Measurements from ENCODE around the gene EYA3. TPM values are rescaled to one million over a fixed set of nuclear protein-coding genes. Genes with fewer than 3 reads are reported as not detected.

Gene EYA3
- total RNA-seq, 1 experiment from 2014 or later, result 29.4 TPM

GRCh38 chr1:28088168-28088961 lies at the start of gene EYA3 (continued):
- no peak; the same call in 1 of the 2 replicates for TF ChIP-seq FOXP4 (CRISPR knock-in tag; IDR thresholded peaks at IDR 0.05)
- peak; percentile 96 for TF ChIP-seq NR2C2 (CRISPR knock-in tag; IDR thresholded peaks at IDR 0.05)
- TF ChIP-seq ZNF416 (CRISPR knock-in tag; IDR thresholded peaks at IDR 0.05), result no peak
- TF ChIP-seq E2F5 (CRISPR knock-in tag; IDR thresholded peaks at IDR 0.05), result no peak
- no peak for TF ChIP-seq ELF4 (CRISPR knock-in tag; IDR thresholded peaks at IDR 0.05; ENCODE audit: low read depth)
- no peak for TF ChIP-seq ZNF671 (CRISPR knock-in tag; IDR thresholded peaks at IDR 0.05)
- peak; percentile 54; the same call in 1 of the 2 replicates for TF ChIP-seq ZNF232 (CRISPR knock-in tag; IDR thresholded peaks at IDR 0.05)
- no peak for TF ChIP-seq ZBTB21 (CRISPR knock-in tag; IDR thresholded peaks at IDR 0.05; ENCODE audit: borderline replicate concordance)
- TF ChIP-seq CBFB (CRISPR knock-in tag; IDR thresholded peaks at IDR 0.05; ENCODE audit: low read depth), result no peak
- no peak; the same call in 1 of the 2 replicates for TF ChIP-seq TEAD1 (CRISPR knock-in tag; IDR thresholded peaks at IDR 0.05)

GRCh38 chr1:28136922-28137613 lies 48.7 kb upstream of the EYA3 start:
- peaks cover 7% of the 10 kb centered on the region; the same call in 1 of the 2 replicates for H3K9me3 Mint-ChIP-seq
- DNase-seq (ENCODE audit: low spot score), result no peak
- no peaks in the 10 kb centered on the region for H3K36me3 Mint-ChIP-seq
- peaks cover 4% of the 10 kb centered on the region; the same call in 1 of the 2 replicates for H3K4me1 Mint-ChIP-seq
- ChIA-PET CTCF (interaction anchor here (0.7 to 1.6 kb wide), 2 partner anchors 46 to 532 kb away, joined by 3 to 5 read pairs; no protein-coding TSS in a partner anchor), POLR2A (no interaction called here)
- H3K27ac Mint-ChIP-seq, result no peak overlapping the region
- H3K27me3 Mint-ChIP-seq (ENCODE audit: low read depth), result no peaks in the 10 kb centered on the region; the same call in 1 of the 2 replicates
- no peak for TF ChIP-seq ZNF416 (CRISPR knock-in tag; IDR thresholded peaks at IDR 0.05)
- TF ChIP-seq FOXP1 (CRISPR knock-in tag; IDR thresholded peaks at IDR 0.05; ENCODE audit: borderline replicate concordance), result no peak
- TF ChIP-seq JAZF1 (CRISPR knock-in tag; IDR thresholded peaks at IDR 0.05), result no peak
- TF ChIP-seq ZNF512 (CRISPR knock-in tag; IDR thresholded peaks at IDR 0.05; ENCODE audit: borderline replicate concordance), result no peak
- H3K4me3 Mint-ChIP-seq, result no peak overlapping the region
- ATAC-seq, result no peak

GRCh38 chr1:28136169-28136921 lies 47.9 kb upstream of the EYA3 start:
- POLR2A ChIA-PET, result no interaction called here
- Mint-ChIP-seq H3K27ac (no peak overlapping the region; the same call in 1 of the 2 replicates), H3K36me3 (no peaks in the 10 kb centered on the region), H3K9me3 (peaks cover 7% of the 10 kb centered on the region; the same call in 1 of the 2 replicates), H3K4me1 (peaks cover 4% of the 10 kb centered on the region; the same call in 1 of the 2 replicates), H3K4me3 (no peak overlapping the region), H3K27me3 (ENCODE audit: low read depth) (no peaks in the 10 kb centered on the region; the same call in 1 of the 2 replicates)
- no peak for DNase-seq (ENCODE audit: low spot score)
- CTCF ChIA-PET, result interaction anchor here (1.1 to 1.6 kb wide), 2 partner anchors 31 to 45 kb away, joined by 3 to 5 read pairs; no protein-coding TSS in a partner anchor
- ATAC-seq, result no peak
- TF ChIP-seq IRF2 (CRISPR knock-in tag; IDR thresholded peaks at IDR 0.05; ENCODE audit: borderline replicate concordance, low read depth) (no peak), TEAD1 (CRISPR knock-in tag; IDR thresholded peaks at IDR 0.05) (no peak), ATF1 (CRISPR knock-in tag; IDR thresholded peaks at IDR 0.05) (no peak), PREB (CRISPR knock-in tag; IDR thresholded peaks at IDR 0.05; ENCODE audit: borderline replicate concordance) (no peak), ELF4 (CRISPR knock-in tag; IDR thresholded peaks at IDR 0.05; ENCODE audit: low read depth) (no peak), ZNF317 (CRISPR knock-in tag; IDR thresholded peaks at IDR 0.05; ENCODE audit: borderline replicate concordance, low read depth) (no peak), SOX15 (CRISPR knock-in tag; IDR thresholded peaks at IDR 0.05) (no peak), ZBTB21 (CRISPR knock-in tag; IDR thresholded peaks at IDR 0.05; ENCODE audit: borderline replicate concordance) (no peak), RORB (CRISPR knock-in tag; IDR thresholded peaks at IDR 0.05) (no peak)

All from WTC11 (cell line).